Measurements from ENCODE around the gene SPTLC1. TPM values are rescaled to one million over a fixed set of nuclear protein-coding genes. Genes with fewer than 3 reads are reported as not detected.

Gene SPTLC1
- total RNA-seq, 1 donor, result 124 TPM

- peak overlapping the region; percentile 52 for H2AFZ ChIP-seq (ENCODE audit: low read length)
- peak overlapping the region; percentile 19 for H3K27ac ChIP-seq (ENCODE audit: low read depth, low read length)
- H4K20me1 ChIP-seq (ENCODE audit: insufficient read depth, low read length), result peaks cover 2% of the 10 kb centered on the region
These were observed 17.2 kb downstream of the SPTLC1 start for GRCh38 chr9:92097997-92098482.

GRCh38 chr9:92095236-92095635 lies 20.0 kb downstream of the SPTLC1 start:
- H3K9me3 ChIP-seq (ENCODE audit: low read depth, low read length), result no peaks in the 10 kb centered on the region
- no peak overlapping the region for H3K4me2 ChIP-seq (ENCODE audit: insufficient read depth, low read length)
- no peak for TF ChIP-seq CTCF (IDR thresholded peaks at IDR 0.05; ENCODE audit: extremely low read depth, low read depth, low read length)
- no peak for DNase-seq (ENCODE audit: insufficient read length, low spot score, missing footprints)
- peaks cover 13% of the 10 kb centered on the region for H4K20me1 ChIP-seq (ENCODE audit: insufficient read depth, low read length)
- H3K27ac ChIP-seq (ENCODE audit: low read depth, low read length), result no peak overlapping the region
- no peaks in the 10 kb centered on the region for H3K27me3 ChIP-seq (ENCODE audit: insufficient read depth, low read length)
- peaks cover 3% of the 10 kb centered on the region for H3K4me1 ChIP-seq (ENCODE audit: insufficient read depth, low read length)
- peaks cover 7% of the 10 kb centered on the region for H3K36me3 ChIP-seq (ENCODE audit: insufficient read depth, low read length)
- no peak overlapping the region for H2AFZ ChIP-seq (ENCODE audit: low read length)
- H3K4me3 ChIP-seq (ENCODE audit: insufficient read depth, low read length), result no peak overlapping the region
- peaks cover 78% of the 10 kb centered on the region for H3K79me2 ChIP-seq (ENCODE audit: insufficient read depth, low read length)

More at GRCh38 chr9:92097997-92098482, 17.2 kb downstream of the SPTLC1 start:
- H3K27me3 ChIP-seq (ENCODE audit: insufficient read depth, low read length), result no peaks in the 10 kb centered on the region
- TF ChIP-seq CTCF (IDR thresholded peaks at IDR 0.05; ENCODE audit: extremely low read depth, low read depth, low read length), result no peak
- H3K4me2 ChIP-seq (ENCODE audit: insufficient read depth, low read length), result peak overlapping the region; percentile 18
- peaks cover 60% of the 10 kb centered on the region for H3K79me2 ChIP-seq (ENCODE audit: insufficient read depth, low read length)
- H3K4me3 ChIP-seq (ENCODE audit: insufficient read depth, low read length), result peak overlapping the region; percentile 47
- H3K36me3 ChIP-seq (ENCODE audit: insufficient read depth, low read length), result peaks cover 7% of the 10 kb centered on the region
- H3K9me3 ChIP-seq (ENCODE audit: low read depth, low read length), result no peaks in the 10 kb centered on the region
- H3K4me1 ChIP-seq (ENCODE audit: insufficient read depth, low read length), result peaks cover 11% of the 10 kb centered on the region
- no peak for DNase-seq (ENCODE audit: insufficient read length, low spot score, missing footprints)

- Histone ChIP-seq H3K4me1 (ENCODE audit: insufficient read depth, low read length) (no peaks in the 10 kb centered on the region), H3K27ac (ENCODE audit: low read depth, low read length) (no peak overlapping the region), H4K20me1 (ENCODE audit: insufficient read depth, low read length) (peaks cover 13% of the 10 kb centered on the region), H3K36me3 (ENCODE audit: insufficient read depth, low read length) (peaks cover 7% of the 10 kb centered on the region), H3K4me3 (ENCODE audit: insufficient read depth, low read length) (no peak overlapping the region), H3K27me3 (ENCODE audit: insufficient read depth, low read length) (no peaks in the 10 kb centered on the region), H3K4me2 (ENCODE audit: insufficient read depth, low read length) (no peak overlapping the region), H3K9me3 (ENCODE audit: low read depth, low read length) (no peaks in the 10 kb centered on the region), H3K79me2 (ENCODE audit: insufficient read depth, low read length) (peaks cover 75% of the 10 kb centered on the region), H2AFZ (ENCODE audit: low read length) (no peak overlapping the region)
- no peak for TF ChIP-seq CTCF (IDR thresholded peaks at IDR 0.05; ENCODE audit: extremely low read depth, low read depth, low read length)
- DNase-seq (ENCODE audit: insufficient read length, low spot score, missing footprints), result no peak
These were observed 20.6 kb downstream of the SPTLC1 start for GRCh38 chr9:92094655-92095054.

DNA sequence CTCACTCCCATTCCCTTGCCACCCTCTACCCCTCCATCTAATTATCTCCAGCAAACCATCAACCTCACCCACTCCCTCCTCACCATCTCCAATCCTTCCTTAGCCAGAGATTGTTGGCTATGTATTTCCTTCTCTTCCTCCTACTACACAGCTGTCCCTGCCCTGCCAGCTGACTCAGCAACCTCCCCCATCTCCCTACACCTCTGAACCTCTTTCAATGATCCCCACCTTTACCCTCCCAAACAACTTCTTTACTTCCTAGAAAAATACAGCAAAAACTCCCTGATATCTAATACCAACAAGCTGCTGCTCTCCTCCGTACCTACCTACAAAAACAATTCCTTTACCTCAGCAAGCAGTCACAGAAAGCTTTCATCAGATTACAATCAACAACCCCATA lies 37.3 kb downstream of the SPTLC1 start:
- H3K79me2 ChIP-seq (ENCODE audit: insufficient read depth, low read length), result peaks cover 5% of the 10 kb centered on the region
- H3K27me3 ChIP-seq (ENCODE audit: insufficient read depth, low read length), result no peaks in the 10 kb centered on the region
- no peak overlapping the region for H2AFZ ChIP-seq (ENCODE audit: low read length)
- H3K36me3 ChIP-seq (ENCODE audit: insufficient read depth, low read length), result peaks cover 29% of the 10 kb centered on the region
- H3K4me1 ChIP-seq (ENCODE audit: insufficient read depth, low read length), result no peaks in the 10 kb centered on the region
- no peak for TF ChIP-seq CTCF (IDR thresholded peaks at IDR 0.05; ENCODE audit: extremely low read depth, low read depth, low read length)
- peaks cover 4% of the 10 kb centered on the region for H4K20me1 ChIP-seq (ENCODE audit: insufficient read depth, low read length)
- H3K4me3 ChIP-seq (ENCODE audit: insufficient read depth, low read length), result no peak overlapping the region
- no peak for DNase-seq (ENCODE audit: insufficient read length, low spot score, missing footprints)
- no peaks in the 10 kb centered on the region for H3K9me3 ChIP-seq (ENCODE audit: low read depth, low read length)
- no peak overlapping the region for H3K27ac ChIP-seq (ENCODE audit: low read depth, low read length)
- H3K4me2 ChIP-seq (ENCODE audit: insufficient read depth, low read length), result no peak overlapping the region

Data from osteoblast (primary cell).